CD4-positive, alpha-beta T cell treated with Interleukin-15 for 1 hour (primary cell): ENCODE measurements around the gene TAF12.
"Not testable (repeated sequence)": the region's sequence is repeated elsewhere in the genome, so short reads cannot be mapped to it uniquely, and the experiment has no call there.

Source experiments
- DNase-seq: peaks from one replicate; pipeline ENCODE4 v3.0.0-alpha.2; 2020

Gene TAF12

GRCh38 chr1:28644494-28644893 is 1.6 kb upstream of the TAF12 start:
- no peak for DNase-seq

- peak; percentile 17 for DNase-seq
Observed at GRCh38 chr1:28642056-28642846, 616 bp downstream of the TAF12 start.

GRCh38 chr1:28640766-28641165 is 2.1 kb downstream of the TAF12 start:
- DNase-seq = peak; percentile 39

- no peak for DNase-seq
Observed at GRCh38 chr1:28632560-28632959, 10.3 kb downstream of the TAF12 start.

- no peak for DNase-seq
Observed at GRCh38 chr1:28631713-28632112, 11.2 kb downstream of the TAF12 start.

GRCh38 chr1:28613175-28613574 is 29.7 kb downstream of the TAF12 start:
- no peak for DNase-seq

- no peak for DNase-seq
Observed at GRCh38 chr1:28606771-28607170, 36.1 kb downstream of the TAF12 start.

GRCh38 chr1:28604962-28605361 is 37.9 kb downstream of the TAF12 start:
- no peak for DNase-seq

- DNase-seq = no peak
Observed at GRCh38 chr1:28604411-28604810, 38.5 kb downstream of the TAF12 start.

- DNase-seq = no peak
Observed at GRCh38 chr1:28602536-28603439, 40.1 kb downstream of the TAF12 start.

- DNase-seq = no peak
Observed at GRCh38 chr1:28601696-28602095, 41.2 kb downstream of the TAF12 start.

- DNase-seq = not testable (repeated sequence)
Observed at GRCh38 chr1:28596276-28596675, 46.6 kb downstream of the TAF12 start.

GRCh38 chr1:28595412-28596191 is 47.3 kb downstream of the TAF12 start:
- no peak for DNase-seq

GRCh38 chr1:28594686-28595411 is 48.0 kb downstream of the TAF12 start:
- not testable (repeated sequence) for DNase-seq

GRCh38 chr1:28593988-28594356 is 48.9 kb downstream of the TAF12 start:
- not testable (repeated sequence) for DNase-seq

- DNase-seq = no peak
Observed at GRCh38 chr1:28592321-28593071, 50.4 kb downstream of the TAF12 start.

- no peak for DNase-seq
Observed at GRCh38 chr1:28591708-28592320, 51.1 kb downstream of the TAF12 start, which contains the start of gene RAB42. Gene RAB42, plus strand, starts transcription at chr1:28592265. Its CDS starts 247 bp downstream, at chr1:28592512.

- DNase-seq = not testable (repeated sequence)
Observed at GRCh38 chr1:28586585-28587391, 56.1 kb downstream of the TAF12 start.

- DNase-seq = no peak
Observed at GRCh38 chr1:28582248-28582615, 60.6 kb downstream of the TAF12 start.
